Ascending aorta (tissue), 2 donors: ENCODE results near the gene NMD3. TPM values are rescaled to one million over a fixed set of nuclear protein-coding genes. Genes with fewer than 3 reads are reported as not detected.

Experiments used
- DNase-seq, 2 donors: peaks; one replicate each; pipeline ENCODE4 v3.0.0-alpha.2; 2019; ENCODE audit warnings: low spot score in 2 of 2
- H3K27ac ChIP-seq, 2 donors: fragments of 200-600 bp; sonication (generic); one replicate each; pipeline ENCODE4 v1.5.1; 2016 to 2017; ENCODE audit warnings: mild to moderate bottlenecking in 1 of 2
- H3K27me3 ChIP-seq: fragments of 200-600 bp; sonication (generic); one replicate; pipeline ENCODE4 v1.5.1; 2017
- H3K36me3 ChIP-seq, 2 donors: fragments of 200-600 bp; sonication (generic); one replicate each; pipeline ENCODE4 v1.5.1; 2016
- H3K4me1 ChIP-seq, 2 donors: fragments of 200-600 bp; sonication (generic); one replicate each; pipeline ENCODE4 v1.5.1; 2016 to 2017; ENCODE audit warnings: mild to moderate bottlenecking in 1 of 2
- H3K4me3 ChIP-seq, 2 donors: fragments of 200-600 bp; sonication (generic); one replicate each; pipeline ENCODE4 v1.5.1; 2016 to 2017; ENCODE audit warnings: mild to moderate bottlenecking in 1 of 2
- H3K9me3 ChIP-seq, 2 donors: fragments of 200-600 bp; sonication (generic); one replicate each; pipeline ENCODE4 v1.5.1; 2016
- CTCF ChIP-seq, 3 experiments: fragments of 200-600 bp in 2 of 3; fragments of 450-650 bp in 1 of 3; sonication (generic) in 2 of 3; IDR thresholded peaks; one replicate each; pipeline ENCODE4 v1.5.1; 2016 to 2019; ENCODE audit warnings: antibody characterized with exemption in 3 of 3, mild to moderate bottlenecking in 1 of 3, moderate library complexity in 1 of 3
- intact Hi-C: fragments of 100-400 bp; cut with DNase I; formaldehyde crosslinking; loops from one replicate; pipeline ENCODE4 v1.15.1; 2023
- total RNA-seq: library from RNA; depleted of rRNA; stranded (reverse); fragments of >200 nt; gene quantifications from one replicate; pipeline ENCODE4 v1.1.0, GENCODE V29; 2016

NMD3 gene
- total RNA-seq, 1 donor from 2014 or later, result 34.1 TPM

- H3K4me3 ChIP-seq, result no peak overlapping the region
- H3K27ac ChIP-seq, result no peak overlapping the region
- no peaks in the 10 kb centered on the region for H3K36me3 ChIP-seq
- TF ChIP-seq CTCF (IDR thresholded peaks at IDR 0.05), result no peak
- H3K9me3 ChIP-seq, result peaks cover 14 to 30% of the 10 kb centered on the region in 2 donors
- intact Hi-C loops, result no loop called here
- no peaks in the 10 kb centered on the region for H3K27me3 ChIP-seq
- H3K4me1 ChIP-seq, result no peaks in the 10 kb centered on the region
- no peak for DNase-seq
Measured at GRCh38 chr3:161284989-161285388, 63.9 kb downstream of the NMD3 start.

DNA sequence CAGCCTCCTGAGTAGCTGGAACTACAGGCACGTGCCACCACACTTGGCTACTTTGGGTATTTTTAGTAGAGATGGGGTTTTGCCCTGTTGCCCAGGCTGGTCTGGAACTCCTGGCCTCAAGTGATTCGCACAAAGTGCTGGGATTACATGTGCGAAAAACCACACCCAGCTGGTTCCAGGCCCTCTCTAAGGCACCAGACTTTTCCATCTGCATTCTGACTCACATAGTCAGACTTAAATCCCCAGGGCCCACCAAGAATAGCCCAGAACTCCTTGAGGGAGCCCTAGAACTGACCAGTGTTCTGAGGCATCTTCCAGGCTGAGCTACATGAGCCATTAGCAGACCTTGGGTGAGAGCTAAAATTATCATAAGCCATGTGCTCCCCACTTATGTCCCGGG is 68.1 kb downstream of the NMD3 start:
- H3K4me3 ChIP-seq, result no peak overlapping the region
- H3K9me3 ChIP-seq, result peaks cover 0 to 8% of the 10 kb centered on the region in 2 donors
- no peak for DNase-seq
- no peaks in the 10 kb centered on the region for H3K36me3 ChIP-seq
- no peak overlapping the region for H3K27ac ChIP-seq
- no peaks in the 10 kb centered on the region for H3K27me3 ChIP-seq
- TF ChIP-seq CTCF (IDR thresholded peaks at IDR 0.05), result no peak
- no peaks in the 10 kb centered on the region for H3K4me1 ChIP-seq
- intact Hi-C loops, result no loop called here

GRCh38 chr3:161291191-161291901 is 70.2 kb downstream of the NMD3 start:
- Histone ChIP-seq H3K4me3 (no peak overlapping the region), H3K36me3 (no peaks in the 10 kb centered on the region), H3K27ac (no peak overlapping the region), H3K27me3 (no peaks in the 10 kb centered on the region), H3K9me3 (no peaks in the 10 kb centered on the region), H3K4me1 (no peaks in the 10 kb centered on the region)
- intact Hi-C loops, result no loop called here
- no peak for TF ChIP-seq CTCF (IDR thresholded peaks at IDR 0.05)
- DNase-seq, result no peak

DNA sequence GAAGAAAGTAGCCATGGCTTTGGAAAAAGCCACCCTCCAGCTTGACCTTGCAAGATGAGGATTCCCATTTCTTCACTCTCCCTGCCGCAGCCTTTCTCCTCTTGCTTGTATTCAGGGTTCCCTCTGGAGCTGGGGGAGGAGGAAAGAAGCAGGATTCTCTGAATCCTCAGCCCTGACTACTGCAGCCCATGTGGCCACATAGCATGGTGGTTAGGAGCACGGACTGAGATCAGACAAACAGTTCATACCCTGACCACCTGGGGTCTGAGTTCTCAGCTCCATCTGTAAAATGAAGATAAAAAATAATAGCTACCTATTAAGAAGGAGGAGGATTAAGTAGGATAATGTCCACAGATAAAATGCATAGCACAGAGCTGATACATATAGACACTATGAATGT is 72.3 kb downstream of the NMD3 start:
- no peaks in the 10 kb centered on the region for H3K9me3 ChIP-seq
- no peaks in the 10 kb centered on the region for H3K27me3 ChIP-seq
- TF ChIP-seq CTCF (IDR thresholded peaks at IDR 0.05), result no peak
- no peak overlapping the region for H3K4me3 ChIP-seq
- intact Hi-C loops, result no loop called here
- DNase-seq, result no peak
- no peaks in the 10 kb centered on the region for H3K36me3 ChIP-seq
- no peaks in the 10 kb centered on the region for H3K4me1 ChIP-seq
- H3K27ac ChIP-seq, result no peak overlapping the region

- Histone ChIP-seq H3K36me3 (no peaks in the 10 kb centered on the region), H3K4me1 (no peaks in the 10 kb centered on the region), H3K9me3 (no peaks in the 10 kb centered on the region), H3K27me3 (no peaks in the 10 kb centered on the region), H3K4me3 (no peak overlapping the region), H3K27ac (no peak overlapping the region)
- intact Hi-C loops, result no loop called here
- no peak for TF ChIP-seq CTCF (IDR thresholded peaks at IDR 0.05)
- DNase-seq, result no peak
Measured at GRCh38 chr3:161295325-161295724, 74.2 kb downstream of the NMD3 start.

DNA sequence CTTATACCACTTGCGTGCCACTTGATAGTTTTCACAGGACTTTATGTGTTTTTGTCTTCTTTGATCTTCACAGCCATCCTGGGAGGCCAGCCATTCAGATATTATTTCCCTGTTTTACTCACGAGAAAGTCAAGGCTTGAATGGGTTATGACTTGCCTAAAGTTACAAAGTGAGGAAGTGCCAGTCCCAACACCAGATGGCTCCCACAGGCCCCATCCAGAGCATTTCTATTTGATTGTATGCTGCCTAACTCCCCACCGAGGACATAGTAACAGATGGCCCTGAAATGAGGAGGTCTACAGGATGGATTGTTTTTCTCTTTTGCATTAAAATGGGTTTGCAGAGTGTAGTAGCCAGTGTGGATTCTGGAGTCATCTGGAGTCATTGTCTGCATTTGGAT is 75.7 kb downstream of the NMD3 start:
- Histone ChIP-seq H3K36me3 (no peaks in the 10 kb centered on the region), H3K9me3 (no peaks in the 10 kb centered on the region), H3K27ac (no peak overlapping the region), H3K4me1 (no peaks in the 10 kb centered on the region), H3K27me3 (no peaks in the 10 kb centered on the region), H3K4me3 (no peak overlapping the region)
- DNase-seq, result no peak
- TF ChIP-seq CTCF (IDR thresholded peaks at IDR 0.05), result no peak
- intact Hi-C loops, result no loop called here
